ENCODE results near the gene MLIP.

MLIP gene

DNA sequence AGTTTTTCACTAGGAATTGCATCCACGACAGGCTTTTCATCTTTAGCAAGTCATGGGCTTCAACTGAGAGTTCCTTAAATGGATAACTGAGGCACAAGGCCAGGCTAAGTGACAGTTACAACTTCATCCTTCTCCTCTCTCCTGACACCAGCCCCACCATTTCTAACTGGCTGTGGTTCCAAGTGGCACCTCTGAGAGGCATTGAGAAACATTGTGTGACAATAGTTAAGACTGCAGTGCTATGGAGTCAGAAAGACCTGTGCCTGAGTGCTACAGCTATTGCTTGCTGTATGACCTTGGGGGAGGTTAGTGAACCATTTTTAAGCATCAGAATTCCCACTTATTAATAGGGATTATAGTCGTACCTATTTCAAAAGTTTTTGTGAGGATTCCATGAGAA, 26.2 kb upstream of the MLIP start:
- H3K36me3 ChIP-seq (ENCODE audit: insufficient read depth, low read length), result no peaks in the 10 kb centered on the region
- no peaks in the 10 kb centered on the region for H3K79me2 ChIP-seq (ENCODE audit: insufficient read depth, low read length)
- H3K4me3 ChIP-seq (ENCODE audit: low read depth, low read length, poor library complexity, severe bottlenecking), result no peak overlapping the region
- no peaks in the 10 kb centered on the region for H3K4me1 ChIP-seq (ENCODE audit: insufficient read depth, low read length, severe bottlenecking)
- H3F3A ChIP-seq (ENCODE audit: insufficient read depth, low read length), result no peaks in the 10 kb centered on the region
- no peak overlapping the region for H2AFZ ChIP-seq (ENCODE audit: low read length)
- H3K4me2 ChIP-seq (ENCODE audit: low read length), result no peak overlapping the region
- TF ChIP-seq EZH2 (IDR thresholded peaks at IDR 0.05; ENCODE audit: borderline replicate concordance, low read length) (no peak), CTCF (IDR thresholded peaks at IDR 0.05; ENCODE audit: low read length) (no peak)
- H3K9me3 ChIP-seq (ENCODE audit: low read length), result no peaks in the 10 kb centered on the region
- no peak overlapping the region for H3K27ac ChIP-seq (ENCODE audit: low read depth, low read length, poor library complexity, severe bottlenecking)
- no peaks in the 10 kb centered on the region for H4K20me1 ChIP-seq (ENCODE audit: insufficient read depth, low read length)
- H3K9me2 ChIP-seq (ENCODE audit: low read depth, low read length), result no peaks in the 10 kb centered on the region
- H3K9ac ChIP-seq (ENCODE audit: low read length), result no peak overlapping the region
- H3K27me3 ChIP-seq (ENCODE audit: insufficient read depth, low read length), result no peaks in the 10 kb centered on the region

DNA sequence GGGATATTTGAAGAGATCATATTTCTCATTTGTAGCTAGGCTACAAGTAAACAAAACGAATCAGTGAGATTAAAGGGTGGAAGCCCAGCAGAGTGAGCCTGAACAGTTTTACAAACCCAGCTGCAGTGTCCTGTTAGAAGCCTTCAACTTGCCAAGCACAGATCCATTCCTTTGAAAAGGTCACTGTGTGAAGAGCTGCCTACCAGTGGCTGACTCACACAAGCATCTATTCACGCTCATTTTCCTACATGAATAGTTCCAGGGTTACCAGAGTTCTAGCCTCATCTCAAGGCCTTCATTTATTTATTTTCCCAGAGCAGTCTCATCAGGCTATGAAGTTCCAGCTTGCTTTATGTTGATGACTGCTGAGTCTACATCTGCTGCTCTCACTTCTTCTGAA, 25.7 kb upstream of the MLIP start:
- Histone ChIP-seq H3K9me3 (ENCODE audit: low read length) (no peaks in the 10 kb centered on the region), H3K27ac (ENCODE audit: low read depth, low read length, poor library complexity, severe bottlenecking) (no peak overlapping the region), H3K9ac (ENCODE audit: low read length) (no peak overlapping the region), H3K4me1 (ENCODE audit: insufficient read depth, low read length, severe bottlenecking) (no peaks in the 10 kb centered on the region), H3F3A (ENCODE audit: insufficient read depth, low read length) (no peaks in the 10 kb centered on the region), H3K36me3 (ENCODE audit: insufficient read depth, low read length) (no peaks in the 10 kb centered on the region), H4K20me1 (ENCODE audit: insufficient read depth, low read length) (no peaks in the 10 kb centered on the region), H3K4me3 (ENCODE audit: low read depth, low read length, poor library complexity, severe bottlenecking) (no peak overlapping the region), H3K4me2 (ENCODE audit: low read length) (no peak overlapping the region), H3K27me3 (ENCODE audit: insufficient read depth, low read length) (no peaks in the 10 kb centered on the region), H2AFZ (ENCODE audit: low read length) (no peak overlapping the region), H3K9me2 (ENCODE audit: low read depth, low read length) (no peaks in the 10 kb centered on the region), H3K79me2 (ENCODE audit: insufficient read depth, low read length) (no peaks in the 10 kb centered on the region)
- TF ChIP-seq EZH2 (IDR thresholded peaks at IDR 0.05; ENCODE audit: borderline replicate concordance, low read length), result no peak
- no peak for TF ChIP-seq CTCF (IDR thresholded peaks at IDR 0.05; ENCODE audit: low read length)

DNA sequence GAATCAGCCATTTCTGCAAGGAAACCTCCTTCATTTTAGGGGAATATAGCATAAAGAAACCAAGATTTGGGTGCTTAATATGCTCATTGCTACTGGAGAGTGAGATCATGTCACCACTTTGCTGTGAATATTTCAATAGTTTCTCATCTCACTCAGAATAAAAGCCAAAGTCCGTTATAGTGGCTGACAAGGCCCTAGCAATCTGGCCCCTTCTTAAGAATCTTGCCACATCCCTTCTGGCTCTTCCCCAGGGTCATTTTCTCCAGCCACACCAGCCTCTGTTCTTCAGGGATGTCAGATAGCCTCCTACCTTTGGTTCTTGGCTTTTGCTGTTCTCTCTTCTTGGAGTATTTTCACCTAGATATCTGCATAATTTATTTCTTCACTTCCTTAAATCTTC, 24.8 kb upstream of the MLIP start:
- H3F3A ChIP-seq (ENCODE audit: insufficient read depth, low read length), result no peaks in the 10 kb centered on the region

More for the DNA sequence above, 24.8 kb upstream of the MLIP start:
- H3K36me3 ChIP-seq (ENCODE audit: insufficient read depth, low read length), result no peaks in the 10 kb centered on the region
- no peaks in the 10 kb centered on the region for H3K9me3 ChIP-seq (ENCODE audit: low read length)
- H3K9me2 ChIP-seq (ENCODE audit: low read depth, low read length), result no peaks in the 10 kb centered on the region
- no peaks in the 10 kb centered on the region for H3K27me3 ChIP-seq (ENCODE audit: insufficient read depth, low read length)
- H4K20me1 ChIP-seq (ENCODE audit: insufficient read depth, low read length), result no peaks in the 10 kb centered on the region
- no peak overlapping the region for H3K4me2 ChIP-seq (ENCODE audit: low read length)
- TF ChIP-seq EZH2 (IDR thresholded peaks at IDR 0.05; ENCODE audit: borderline replicate concordance, low read length) (no peak), CTCF (IDR thresholded peaks at IDR 0.05; ENCODE audit: low read length) (no peak)
- no peak overlapping the region for H2AFZ ChIP-seq (ENCODE audit: low read length)
- no peak overlapping the region for H3K27ac ChIP-seq (ENCODE audit: low read depth, low read length, poor library complexity, severe bottlenecking)
- no peaks in the 10 kb centered on the region for H3K79me2 ChIP-seq (ENCODE audit: insufficient read depth, low read length)
- H3K9ac ChIP-seq (ENCODE audit: low read length), result no peak overlapping the region
- H3K4me1 ChIP-seq (ENCODE audit: insufficient read depth, low read length, severe bottlenecking), result no peaks in the 10 kb centered on the region
- H3K4me3 ChIP-seq (ENCODE audit: low read depth, low read length, poor library complexity, severe bottlenecking), result no peak overlapping the region
